A673 (cell line): ENCODE measurements around the gene DPEP3. TPM values are rescaled to one million over a fixed set of nuclear protein-coding genes. Genes with fewer than 3 reads are reported as not detected.

Source experiments
- Bru-seq: library from RNA; stranded (reverse); fragments of 400-500 nt; gene quantifications from one replicate; lab custom pipeline; 2021; lab: Mats Ljungman, UMichigan
- BruChase-seq, 2 experiments: library from RNA; stranded (reverse); fragments of 400-500 nt; gene quantifications; one replicate each; lab custom pipeline; 2021; lab: Mats Ljungman, UMichigan
- BruUV-seq: library from RNA; stranded (reverse); fragments of 400-500 nt; replicated peaks from 2 replicates; lab custom pipeline; 2021; lab: Mats Ljungman, UMichigan
- CTCF ChIA-PET: fragments of 300-600 bp; sonication (Branson Sonifier 250); formaldehyde crosslinking; loops from one replicate; lab custom pipeline; 2022; ENCODE audit warnings: antibody characterized with exemption; lab: Charles Lee
- POLR2A ChIA-PET: fragments of 300-600 bp; sonication (Branson Sonifier 250); formaldehyde crosslinking; loops from one replicate; lab custom pipeline; 2022; ENCODE audit warnings: antibody characterized with exemption; ENCODE audit not compliant: low non-redundant PET; lab: Charles Lee
- DNase-seq: peaks from one replicate; pipeline ENCODE4 v3.0.0-alpha.2; 2015; ENCODE audit warnings: low spot score
- H3K27ac ChIP-seq: fragments of 200-600 bp; sonication (generic); 2 replicates; pipeline ENCODE4 v1.5.1; 2016; ENCODE audit warnings: mixed run types, low read depth, mild to moderate bottlenecking, mixed read lengths, antibody characterized with exemption, low read length; ENCODE audit not compliant: poor library complexity, severe bottlenecking
- H3K27me3 ChIP-seq: fragments of 200-600 bp; sonication (generic); replicated peaks from 2 replicates; pipeline ENCODE4 v1.6.1; 2017; ENCODE audit warnings: mixed run types, low read depth, mild to moderate bottlenecking, mixed read lengths, antibody characterized with exemption, low read length; ENCODE audit not compliant: insufficient read depth, poor library complexity
- H3K36me3 ChIP-seq: fragments of 200-600 bp; sonication (generic); 2 replicates; pipeline ENCODE4 v1.6.1; 2016; ENCODE audit warnings: mixed run types, mild to moderate bottlenecking, mixed read lengths, antibody characterized with exemption, low read length; ENCODE audit not compliant: insufficient read depth, poor library complexity, severe bottlenecking
- H3K4me1 ChIP-seq: fragments of 200-600 bp; sonication (generic); 2 replicates; pipeline ENCODE4 v1.6.1; 2017; ENCODE audit warnings: mixed run types, mild to moderate bottlenecking, mixed read lengths, antibody characterized with exemption, low read length; ENCODE audit not compliant: insufficient read depth, poor library complexity, severe bottlenecking
- H3K4me3 ChIP-seq: fragments of 200-600 bp; sonication (generic); 2 replicates; pipeline ENCODE4 v1.5.1; 2016; ENCODE audit warnings: low read depth, mixed run types, mild to moderate bottlenecking, mixed read lengths, low read length; ENCODE audit not compliant: poor library complexity, severe bottlenecking
- H3K9me3 ChIP-seq: fragments of 200-600 bp; sonication (generic); 2 replicates; pipeline ENCODE4 v1.6.1; 2016; ENCODE audit warnings: mixed run types, low read depth, mild to moderate bottlenecking, mixed read lengths, antibody characterized with exemption, low read length; ENCODE audit not compliant: poor library complexity, severe bottlenecking
- CTCF ChIP-seq: fragments of 300-800, 200-600 bp; sonication (generic); conservative IDR thresholded peaks from 2 replicates; pipeline ENCODE4 v1.5.1; 2017; ENCODE audit warnings: low read depth, mild to moderate bottlenecking, antibody characterized with exemption, low read length, moderate library complexity, mixed read lengths
- EZH2 ChIP-seq: fragments of 200-600 bp; sonication (generic); IDR thresholded peaks from 2 replicates; pipeline ENCODE4 v1.6.1; 2017; ENCODE audit warnings: borderline replicate concordance, low read depth, mild to moderate bottlenecking, mixed read lengths, antibody characterized with exemption, low read length; ENCODE audit not compliant: poor library complexity, severe bottlenecking
- intact Hi-C: fragments of 100-400 bp; cut with micrococcal nuclease; formaldehyde crosslinking; loops from one replicate; pipeline ENCODE4 v1.10.0; 2022; ENCODE audit not compliant: unreplicated experiment
- long read RNA-seq: library from polyadenylated mRNA; stranded (forward); transcript quantifications from one replicate; pipeline ENCODE4 v2.0.0, GENCODE V29; 2022
- total RNA-seq: library from RNA; stranded (reverse); gene quantifications from 2 replicates; pipeline ENCODE4 v1.2.3, GENCODE V29; 2021

The DPEP3 gene, protein sequence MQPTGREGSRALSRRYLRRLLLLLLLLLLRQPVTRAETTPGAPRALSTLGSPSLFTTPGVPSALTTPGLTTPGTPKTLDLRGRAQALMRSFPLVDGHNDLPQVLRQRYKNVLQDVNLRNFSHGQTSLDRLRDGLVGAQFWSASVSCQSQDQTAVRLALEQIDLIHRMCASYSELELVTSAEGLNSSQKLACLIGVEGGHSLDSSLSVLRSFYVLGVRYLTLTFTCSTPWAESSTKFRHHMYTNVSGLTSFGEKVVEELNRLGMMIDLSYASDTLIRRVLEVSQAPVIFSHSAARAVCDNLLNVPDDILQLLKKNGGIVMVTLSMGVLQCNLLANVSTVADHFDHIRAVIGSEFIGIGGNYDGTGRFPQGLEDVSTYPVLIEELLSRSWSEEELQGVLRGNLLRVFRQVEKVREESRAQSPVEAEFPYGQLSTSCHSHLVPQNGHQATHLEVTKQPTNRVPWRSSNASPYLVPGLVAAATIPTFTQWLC
- total RNA-seq (not detected in 2 replicates), Bru-seq, nascent RNA (not detected), BruChase-seq, experiment 1, labeled RNA remaining after a 2-hour chase (not detected), BruChase-seq, experiment 2, labeled RNA remaining after a 6-hour chase (not detected)
- long read RNA-seq = 0 reads

DNA sequence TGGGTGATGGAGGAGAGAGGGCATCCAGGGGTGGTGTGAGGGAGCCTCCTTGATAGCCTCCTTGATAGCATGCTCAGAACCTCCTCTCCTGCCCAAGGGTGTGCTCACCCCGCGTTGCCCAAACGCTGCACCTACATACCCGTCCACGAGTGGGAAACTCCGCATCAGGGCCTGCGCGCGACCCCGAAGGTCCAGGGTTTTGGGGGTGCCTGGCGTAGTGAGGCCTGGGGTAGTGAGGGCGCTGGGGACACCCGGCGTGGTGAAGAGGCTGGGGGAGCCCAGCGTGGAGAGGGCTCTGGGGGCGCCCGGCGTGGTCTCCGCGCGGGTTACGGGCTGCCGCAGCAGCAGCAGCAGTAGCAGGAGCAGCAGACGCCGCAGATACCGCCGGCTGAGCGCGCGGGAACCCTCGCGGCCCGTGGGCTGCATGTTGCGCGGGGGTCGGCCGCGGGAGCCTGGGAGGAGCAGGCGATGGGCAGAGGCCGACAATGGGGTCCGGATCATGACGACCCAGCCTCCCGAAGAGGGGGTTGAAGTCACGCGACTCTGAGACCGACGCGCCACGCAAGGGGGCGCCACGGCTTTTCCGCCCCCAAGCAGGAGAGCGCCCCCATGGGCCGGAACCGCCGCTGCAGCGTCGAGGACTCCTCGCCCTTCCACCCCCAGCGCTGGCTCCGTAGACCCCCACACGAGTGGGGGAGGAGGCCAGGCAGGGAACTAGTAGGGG is at the start of gene DPEP3:
Gene DPEP3, minus strand, starts transcription at position 545 of the 724 bp plus-strand sequence. Its CDS starts 119 bp downstream, at position 426.
- Histone ChIP-seq H3K27ac (no peak within 1 kb of the TSS), H3K36me3 (no peaks in the 10 kb centered on the region), H3K27me3 (no peaks in the 10 kb centered on the region), H3K4me3 (no peak within 1 kb of the TSS), H3K4me1 (no peaks in the 10 kb centered on the region), H3K9me3 (no peaks in the 10 kb centered on the region)
- ChIA-PET POLR2A (no interaction called here), CTCF (no interaction called here)
- DNase-seq = no peak
- no TSS peak for BruUV-seq
- TF ChIP-seq EZH2 = no peak
- TF ChIP-seq CTCF = peak; percentile 38; the same call in 1 of the 2 replicates
- intact Hi-C loops = no loop called here

DNA sequence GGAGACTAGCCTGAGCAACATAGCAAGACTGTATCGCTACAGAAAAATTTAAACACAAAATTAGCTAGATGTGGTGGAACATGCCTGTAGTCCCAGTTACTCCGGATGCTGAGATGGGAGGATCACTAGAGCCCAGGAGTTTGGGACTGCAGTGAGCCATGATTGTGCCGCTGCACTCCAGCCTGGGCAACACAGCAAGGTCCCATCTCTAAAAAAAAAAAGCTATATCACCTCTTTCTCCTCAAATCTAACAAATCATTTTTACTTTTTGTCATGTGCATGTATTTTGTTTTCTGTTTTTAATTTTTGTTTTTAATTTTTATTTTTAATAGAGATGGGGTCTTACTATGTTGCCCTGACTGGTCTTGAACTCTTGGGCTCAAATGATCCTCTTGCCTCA is 48.7 kb upstream of the DPEP3 start:
- Histone ChIP-seq H3K27me3 (no peaks in the 10 kb centered on the region), H3K4me1 (no peaks in the 10 kb centered on the region), H3K36me3 (peaks cover 4% of the 10 kb centered on the region), H3K4me3 (no peak overlapping the region), H3K27ac (no peak overlapping the region), H3K9me3 (no peaks in the 10 kb centered on the region)
- intact Hi-C loops = no loop called here
- ChIA-PET POLR2A (no interaction called here), CTCF (interaction anchor here (0.6 kb wide), 1 partner anchor 32 kb away, joined by 4 read pairs; no protein-coding TSS in a partner anchor)
- DNase-seq = no peak
- no TSS peak for BruUV-seq
- TF ChIP-seq EZH2 (no peak), CTCF (no peak)

DNA sequence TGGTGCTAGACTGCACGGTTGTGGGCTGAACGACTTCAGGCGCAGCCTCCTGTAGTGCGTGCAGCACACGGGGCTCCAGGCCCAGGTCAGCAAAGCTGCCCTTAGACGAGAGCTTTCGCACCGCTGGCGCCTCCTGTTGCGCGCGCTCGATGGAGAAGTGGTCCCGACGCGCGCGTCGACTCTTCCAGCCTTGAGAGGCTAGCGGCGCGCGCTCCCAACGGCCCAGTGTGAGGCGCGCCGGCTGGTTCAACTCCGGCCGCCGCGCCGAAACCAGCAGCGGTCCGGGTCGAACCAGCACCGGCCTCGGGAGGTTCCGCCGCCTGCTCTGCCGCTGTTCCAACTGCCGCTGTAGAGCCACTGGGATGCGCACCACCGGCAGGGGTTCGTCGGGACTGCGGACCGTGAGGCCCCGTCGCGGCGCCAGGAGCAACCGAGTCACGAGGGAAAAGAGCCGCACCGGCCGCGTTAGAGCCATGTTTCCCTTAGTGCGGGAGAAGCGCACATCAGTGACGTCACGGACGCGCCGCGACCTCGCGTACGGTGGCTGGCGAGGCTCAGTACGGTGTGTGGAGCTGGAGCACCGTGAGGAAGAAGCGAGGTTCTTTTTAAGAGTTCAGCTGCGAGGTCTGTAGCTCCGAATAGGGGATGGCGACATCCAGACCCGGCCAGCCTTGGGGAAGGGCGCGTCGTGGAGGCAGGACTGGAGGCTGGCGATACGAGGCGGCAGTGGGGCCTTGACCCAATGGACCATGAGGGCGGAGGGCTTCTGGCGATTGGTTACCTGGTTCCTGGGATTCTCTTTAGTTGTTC is 42.6 kb upstream of the DPEP3 start, which contains the start of the genes DDX28 and DUS2:
Gene DDX28, minus strand, starts transcription at position 505 of the 810 bp plus-strand sequence. Its CDS starts 30 bp downstream, at position 475.
Gene DUS2, plus strand, starts transcription at position 557 of the 810 bp plus-strand sequence. CDS start 14,740 bp downstream, outside the sequence.
- Histone ChIP-seq H3K27ac (peak within 1 kb of the TSS; percentile 86), H3K4me3 (peak within 1 kb of the TSS; percentile 87), H3K36me3 (peaks cover 11% of the 10 kb centered on the region), H3K4me1 (peaks cover 11% of the 10 kb centered on the region), H3K27me3 (no peaks in the 10 kb centered on the region), H3K9me3 (no peaks in the 10 kb centered on the region)
- intact Hi-C loops = no loop called here
- POLR2A ChIA-PET = no interaction called here
- peak; percentile 95 for DNase-seq
- CTCF ChIA-PET = interaction anchor here (0.7 to 2.0 kb wide), 3 partner anchors 12 to 309 kb away, joined by 3 to 7 read pairs (median 3); no protein-coding TSS in a partner anchor
- TF ChIP-seq EZH2 (no peak), CTCF (no peak)
- BruUV-seq = TSS peak; percentile 74
